HCT116 (cell line): ENCODE measurements around the gene PI4KA. TPM values are rescaled to one million over a fixed set of nuclear protein-coding genes. Genes with fewer than 3 reads are reported as not detected.

Experiments
- ATAC-seq: fragments of 200-7000 bp; cut with Tn5 transposase; 2 replicates; pipeline ENCODE4 v1.9.1; 2020; ENCODE audit warnings: mild to moderate bottlenecking, moderate library complexity
- BruUV-seq: library from RNA; stranded (reverse); fragments of 400-500 nt; replicated peaks from 2 replicates; lab custom pipeline; 2021; lab: Mats Ljungman, UMichigan
- CTCF ChIA-PET: fragments of 300-600 bp; sonication (Branson Sonifier 250); formaldehyde crosslinking; loops from one replicate; lab custom pipeline; 2021; ENCODE audit warnings: antibody characterized with exemption; lab: Charles Lee
- POLR2A ChIA-PET: fragments of 300-600, 350-600 bp; sonication (Branson Sonifier 250); formaldehyde crosslinking; loops from one replicate; lab custom pipeline; 2021; ENCODE audit warnings: antibody characterized with exemption; lab: Charles Lee
- RAD21 ChIA-PET, 2 experiments: fragments of 300-600 bp; sonication (Branson Sonifier 250); formaldehyde crosslinking; loops; one replicate each; lab custom pipeline; 2023; ENCODE audit warnings: low total read pairs in 2 of 2; ENCODE audit not compliant: uncharacterized antibody in 2 of 2, unreplicated experiment in 2 of 2, low non-redundant PET in 1 of 2; lab: Charles Lee
- DNase-seq: peaks from one replicate; pipeline ENCODE4 v3.0.0-alpha.2; 2010; ENCODE audit warnings: low read depth, low spot score
- H2AFZ ChIP-seq: fragments of 200-600 bp; shearing (Covaris generic), sonication (generic); 2 replicates; pipeline ENCODE4 v1.6.1; 2017; ENCODE audit warnings: low read depth, mixed run types, mixed read lengths, antibody characterized with exemption, low read length; ENCODE audit not compliant: poor library complexity, severe bottlenecking
- H3K27ac ChIP-seq: 2 replicates; pipeline ENCODE4 v1.5.1; 2012; ENCODE audit warnings: low read depth, low read length
- H3K27me3 ChIP-seq: fragments of 200-600 bp; sonication (generic); 2 replicates; pipeline ENCODE4 v1.6.1; 2016; ENCODE audit warnings: mixed run types, low read length, mixed read lengths; ENCODE audit not compliant: insufficient read depth
- H3K36me3 ChIP-seq, 2 experiments: fragments of 200-500 bp in 1 of 2; fragments of 200-600 bp in 1 of 2; sonication (Bioruptor generic) in 1 of 2; sonication (generic) in 1 of 2; 2 replicates each; pipeline versions ENCODE4 v1.5.1 to v1.6.1; 2014 to 2016; ENCODE audit warnings: low read length in 2 of 2, inconsistent platforms in 1 of 2, mixed read lengths in 1 of 2, mixed run types in 1 of 2; ENCODE audit not compliant: insufficient read depth in 2 of 2, control insufficient read depth in 1 of 2
- H3K4me1 ChIP-seq, 2 experiments: fragments of 200-600 bp in 1 of 2; sonication (generic) in 1 of 2; 2 replicates each; pipeline versions ENCODE4 v1.5.1 to v1.6.1; 2012 to 2017; ENCODE audit warnings: low read length in 2 of 2, inconsistent platforms in 1 of 2, mild to moderate bottlenecking in 1 of 2, mixed read lengths in 1 of 2, mixed run types in 1 of 2, moderate library complexity in 1 of 2; ENCODE audit not compliant: insufficient read depth in 2 of 2, control insufficient read depth in 1 of 2
- H3K4me2 ChIP-seq: fragments of 200-600 bp; sonication (generic); 2 replicates; pipeline ENCODE4 v1.6.1; 2017; ENCODE audit warnings: mixed run types, low read length, mixed read lengths
- H3K4me3 ChIP-seq, 2 experiments: fragments of 200-600 bp in 1 of 2; sonication (generic) in 1 of 2; replicated peaks in 1 of 2; 2 replicates each; pipeline ENCODE4 v1.5.1; 2011 to 2016; ENCODE audit warnings: low read length in 2 of 2, control low read depth in 1 of 2, low read depth in 1 of 2, mild to moderate bottlenecking in 1 of 2, mixed read lengths in 1 of 2, mixed run types in 1 of 2
- H3K79me2 ChIP-seq: fragments of 200-600 bp; sonication (generic); 2 replicates; pipeline ENCODE4 v1.6.1; 2017; ENCODE audit warnings: mild to moderate bottlenecking, mixed run types, low read length, moderate library complexity, mixed read lengths; ENCODE audit not compliant: insufficient read depth
- H3K9ac ChIP-seq: fragments of 200-600 bp; sonication (generic); 2 replicates; pipeline ENCODE4 v1.6.1; 2016; ENCODE audit warnings: low read length, mixed read lengths
- H3K9me2 ChIP-seq: fragments of 200-600 bp; sonication (generic), shearing (Covaris generic); 2 replicates; pipeline ENCODE4 v1.6.1; 2017; ENCODE audit warnings: mixed run types, mild to moderate bottlenecking, moderate library complexity; ENCODE audit not compliant: insufficient read depth
- H3K9me3 ChIP-seq, 2 experiments: fragments of 200-500 bp in 1 of 2; fragments of 200-600 bp in 1 of 2; sonication (Bioruptor generic) in 1 of 2; sonication (generic) in 1 of 2; 2 replicates each; pipeline ENCODE4 v1.6.1; 2014 to 2017; ENCODE audit warnings: low read length in 2 of 2, mixed read lengths in 2 of 2, inconsistent platforms in 1 of 2, low read depth in 1 of 2, mild to moderate bottlenecking in 1 of 2, mixed run types in 1 of 2, moderate library complexity in 1 of 2; ENCODE audit not compliant: control insufficient read depth in 1 of 2, insufficient read depth in 1 of 2
- H4K20me1 ChIP-seq: fragments of 200-600 bp; sonication (generic), shearing (Covaris generic); 2 replicates; pipeline ENCODE4 v1.6.1; 2017; ENCODE audit warnings: mixed run types, mild to moderate bottlenecking, moderate library complexity; ENCODE audit not compliant: insufficient read depth
- CBX3 ChIP-seq: IDR thresholded peaks from 2 replicates; pipeline ENCODE4 v1.6.1; 2012; ENCODE audit warnings: low read depth
- CEBPB ChIP-seq: IDR thresholded peaks from 2 replicates; pipeline ENCODE4 v1.6.1; 2012; ENCODE audit warnings: low read depth
- EGR1 ChIP-seq: IDR thresholded peaks from 2 replicates; pipeline ENCODE4 v1.6.1; 2012; ENCODE audit warnings: low read depth
- EZH2phosphoT487 ChIP-seq: fragments of 200-600 bp; IDR thresholded peaks from 2 replicates; pipeline ENCODE4 v1.6.1; 2018; ENCODE audit warnings: antibody characterized with exemption, borderline replicate concordance
- POLR2AphosphoS5 ChIP-seq: IDR thresholded peaks from 2 replicates; pipeline ENCODE4 v1.6.1; 2011; ENCODE audit warnings: mild to moderate bottlenecking, low read depth, low read length, moderate library complexity
- RAD21 ChIP-seq: IDR thresholded peaks from 2 replicates; pipeline ENCODE4 v1.6.1; 2012; ENCODE audit warnings: low read depth, mild to moderate bottlenecking
- SP1 ChIP-seq: IDR thresholded peaks from 2 replicates; pipeline ENCODE4 v1.6.1; 2012; ENCODE audit warnings: low read depth
- TCF7L2 ChIP-seq: IDR thresholded peaks from 2 replicates; pipeline ENCODE4 v1.7.0; 2011; ENCODE audit warnings: borderline replicate concordance, inconsistent platforms; ENCODE audit not compliant: insufficient read depth, insufficient read length; ENCODE audit errors: extremely low read depth
- ZFX ChIP-seq: fragments of 450-650 bp; IDR thresholded peaks from 2 replicates; pipeline ENCODE4 v1.6.1; 2017
- ZNF274 ChIP-seq: fragments of 200-500 bp; sonication (Bioruptor generic); IDR thresholded peaks from 2 replicates; pipeline ENCODE4 v1.6.1; 2014; ENCODE audit warnings: mild to moderate bottlenecking, low read depth, low read length, inconsistent platforms
- intact Hi-C: fragments of 100-400 bp; cut with micrococcal nuclease; formaldehyde crosslinking; loops from 2 replicates; pipeline ENCODE4 v1.10.0; 2022
- total RNA-seq: library from RNA; stranded (reverse); gene quantifications from one replicate; pipeline ENCODE4 v1.2.1, GENCODE V29; 2021; ENCODE audit not compliant: unreplicated experiment
- TF ChIP-seq, protein P1 (sequence below): IDR thresholded peaks from 2 replicates; pipeline ENCODE4 v1.6.1; 2011; ENCODE audit warnings: mild to moderate bottlenecking, low read length, moderate library complexity; ENCODE audit not compliant: insufficient replicate concordance; ENCODE audit errors: extremely low read depth
- TF ChIP-seq, protein P2 (sequence below): IDR thresholded peaks from 2 replicates; pipeline ENCODE4 v1.6.1; 2012

The PI4KA gene
- total RNA-seq, 1 experiment from 2014 or later: 59.6 TPM

DNA sequence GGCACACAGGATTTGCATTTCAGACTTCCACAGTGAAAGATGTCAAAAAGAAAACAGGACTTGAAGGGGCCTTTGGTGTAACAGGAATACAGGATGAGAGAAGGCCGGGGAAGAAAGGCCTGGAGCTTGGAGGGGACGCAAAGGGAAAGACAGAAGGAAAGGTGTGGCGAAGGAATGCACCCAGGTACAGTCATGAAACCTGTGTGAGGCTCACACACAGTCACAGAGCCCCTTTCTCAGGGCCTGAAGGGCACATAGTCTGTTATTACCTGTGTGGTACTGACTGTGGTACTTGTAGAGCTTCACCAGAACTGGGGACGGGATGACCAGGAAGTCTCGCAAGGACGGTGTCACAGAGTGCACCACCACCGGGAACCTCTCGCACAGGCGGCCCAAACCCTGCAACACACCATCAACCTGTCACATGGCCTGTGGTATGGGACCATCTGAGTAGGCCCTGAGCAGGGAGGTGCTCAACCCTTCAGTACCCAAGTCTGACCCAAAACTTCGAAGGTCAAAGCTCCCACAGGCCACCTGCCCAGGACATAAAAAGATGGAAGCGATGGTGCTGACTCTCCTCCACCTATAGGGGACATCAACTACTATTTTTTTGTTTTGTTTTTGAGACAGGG lies 55.6 kb downstream of the PI4KA start:
- CTCF ChIA-PET: interaction anchor here (1.7 kb wide), 1 partner anchor 83 kb away, joined by 8 read pairs; no protein-coding TSS in a partner anchor
- intact Hi-C loops: loop anchor here (5.0 kb wide), 1 partner anchor 179 kb away; the partner anchor contains the start of gene LZTR1

More for the DNA sequence above, 55.6 kb downstream of the PI4KA start:
- Histone ChIP-seq H3K4me2 (no peak overlapping the region), H3K27me3 (no peaks in the 10 kb centered on the region), H3K36me3 (peaks cover 19 to 28% of the 10 kb centered on the region in 2 experiments; a peak in 3 of 4 replicates), H3K9me2 (no peaks in the 10 kb centered on the region), H3K79me2 (no peaks in the 10 kb centered on the region), H3K27ac (no peak overlapping the region), H3K4me1 (peaks cover 10 to 23% of the 10 kb centered on the region in 2 experiments), H4K20me1 (no peaks in the 10 kb centered on the region), H3K4me3 (no peak overlapping the region), H3K9me3 (no peaks in the 10 kb centered on the region), H3K9ac (no peak overlapping the region), H2AFZ (no peak overlapping the region)
- TF ChIP-seq TCF7L2 (no peak), CEBPB (no peak), ZFX (no peak), CBX3 (no peak), EGR1 (no peak), EZH2phosphoT487 (no peak), RAD21 (no peak), ZNF274 (no peak), POLR2AphosphoS5 (no peak), SP1 (no peak)
- TF ChIP-seq, protein P1, sequence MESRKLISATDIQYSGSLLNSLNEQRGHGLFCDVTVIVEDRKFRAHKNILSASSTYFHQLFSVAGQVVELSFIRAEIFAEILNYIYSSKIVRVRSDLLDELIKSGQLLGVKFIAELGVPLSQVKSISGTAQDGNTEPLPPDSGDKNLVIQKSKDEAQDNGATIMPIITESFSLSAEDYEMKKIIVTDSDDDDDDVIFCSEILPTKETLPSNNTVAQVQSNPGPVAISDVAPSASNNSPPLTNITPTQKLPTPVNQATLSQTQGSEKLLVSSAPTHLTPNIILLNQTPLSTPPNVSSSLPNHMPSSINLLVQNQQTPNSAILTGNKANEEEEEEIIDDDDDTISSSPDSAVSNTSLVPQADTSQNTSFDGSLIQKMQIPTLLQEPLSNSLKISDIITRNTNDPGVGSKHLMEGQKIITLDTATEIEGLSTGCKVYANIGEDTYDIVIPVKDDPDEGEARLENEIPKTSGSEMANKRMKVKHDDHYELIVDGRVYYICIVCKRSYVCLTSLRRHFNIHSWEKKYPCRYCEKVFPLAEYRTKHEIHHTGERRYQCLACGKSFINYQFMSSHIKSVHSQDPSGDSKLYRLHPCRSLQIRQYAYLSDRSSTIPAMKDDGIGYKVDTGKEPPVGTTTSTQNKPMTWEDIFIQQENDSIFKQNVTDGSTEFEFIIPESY: no peak
- TF ChIP-seq, protein P2, sequence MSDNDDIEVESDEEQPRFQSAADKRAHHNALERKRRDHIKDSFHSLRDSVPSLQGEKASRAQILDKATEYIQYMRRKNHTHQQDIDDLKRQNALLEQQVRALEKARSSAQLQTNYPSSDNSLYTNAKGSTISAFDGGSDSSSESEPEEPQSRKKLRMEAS: no peak
- POLR2A ChIA-PET: no interaction called here
- BruUV-seq: no TSS peak
- DNase-seq (no peak), ATAC-seq (no peak)
- RAD21 ChIA-PET: interaction anchor here in 1 of 2 experiments (1.3 kb wide), 1 partner anchor 83 kb away, joined by 3 read pairs; no protein-coding TSS in a partner anchor
